Urothelium cell line (cell line): ENCODE measurements around the gene ATAD5.
A peak's percentile ranks its signal among the peaks of the same experiment; 100 is the strongest.
"Not testable (repeated sequence)": the region's sequence is repeated elsewhere in the genome, so short reads cannot be mapped to it uniquely, and the experiment has no call there.

Source experiments
- DNase-seq: peaks from one replicate; pipeline ENCODE4 v3.0.0; 2011; ENCODE audit warnings: low spot score, mixed read lengths
- FAIRE-seq: peaks from 2 replicates; lab custom pipeline; 2011; peaks lifted over from hg19 to GRCh38; lab: Jason Lieb, UNC

Gene ATAD5

GRCh38 chr17:30906101-30906911 lies 74.5 kb downstream of the ATAD5 start, which contains the start of gene TEFM:
TSS of gene TEFM (minus strand) at chr17:30906238. CDS start at chr17:30906198, 40 bp downstream.
- FAIRE-seq (peak; percentile 30), DNase-seq (peak; percentile 93)

DNA sequence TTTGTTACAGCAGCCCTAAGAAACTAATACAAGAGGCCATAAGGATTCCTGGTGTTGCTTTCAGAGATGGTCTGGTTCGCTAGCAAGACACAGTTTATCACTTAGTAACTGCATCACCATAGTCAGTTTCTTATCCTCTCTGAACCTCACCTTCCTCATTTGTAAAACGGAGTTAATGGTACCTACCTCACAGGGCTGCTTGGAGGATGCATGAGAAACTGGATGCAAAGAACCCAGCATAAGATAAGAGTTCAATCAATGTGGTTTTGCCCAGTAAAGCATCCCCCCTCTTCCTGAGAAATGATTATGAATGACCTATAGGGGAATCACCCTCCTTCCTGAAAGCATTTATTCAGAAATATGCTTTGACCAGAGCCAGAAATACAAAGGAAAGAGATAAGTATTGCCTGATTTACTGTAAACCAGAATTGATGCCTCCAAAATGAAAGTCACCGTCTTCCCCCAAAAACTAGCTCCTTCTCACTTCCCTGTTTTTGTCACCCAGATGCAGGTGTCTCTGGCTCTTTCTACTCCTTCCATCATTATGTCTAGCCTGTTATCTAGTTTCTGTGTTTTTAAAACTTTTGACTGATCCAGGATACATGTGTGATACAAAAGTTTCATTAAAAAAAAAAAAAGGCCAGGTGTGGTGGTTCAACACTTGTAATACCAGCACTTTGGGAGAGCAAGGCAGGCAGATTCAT lies 77.1 kb downstream of the ATAD5 start:
- FAIRE-seq: no peak
- DNase-seq: no peak

DNA sequence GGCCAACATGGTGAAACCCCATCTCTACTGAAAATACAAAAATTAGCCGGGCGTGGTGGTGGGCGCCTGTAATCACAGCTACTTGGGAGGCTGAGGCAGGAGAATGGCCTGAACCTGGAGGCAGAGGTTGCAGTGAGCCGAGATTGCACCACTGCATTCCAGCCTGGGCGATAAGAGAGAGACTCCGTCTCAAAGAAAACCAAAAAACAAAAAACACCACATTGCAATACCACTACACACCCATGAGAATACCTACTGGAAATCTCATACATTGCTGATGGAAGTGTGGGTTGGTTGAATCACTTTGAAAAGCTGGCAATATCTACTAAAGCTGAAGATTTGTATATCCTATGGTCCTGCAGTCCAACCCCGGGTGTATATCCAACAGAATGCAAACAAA lies 78.4 kb downstream of the ATAD5 start:
- DNase-seq, FAIRE-seq: not testable (repeated sequence)

GRCh38 chr17:30913955-30914354 lies 82.2 kb downstream of the ATAD5 start:
- FAIRE-seq: no peak
- DNase-seq: no peak

DNA sequence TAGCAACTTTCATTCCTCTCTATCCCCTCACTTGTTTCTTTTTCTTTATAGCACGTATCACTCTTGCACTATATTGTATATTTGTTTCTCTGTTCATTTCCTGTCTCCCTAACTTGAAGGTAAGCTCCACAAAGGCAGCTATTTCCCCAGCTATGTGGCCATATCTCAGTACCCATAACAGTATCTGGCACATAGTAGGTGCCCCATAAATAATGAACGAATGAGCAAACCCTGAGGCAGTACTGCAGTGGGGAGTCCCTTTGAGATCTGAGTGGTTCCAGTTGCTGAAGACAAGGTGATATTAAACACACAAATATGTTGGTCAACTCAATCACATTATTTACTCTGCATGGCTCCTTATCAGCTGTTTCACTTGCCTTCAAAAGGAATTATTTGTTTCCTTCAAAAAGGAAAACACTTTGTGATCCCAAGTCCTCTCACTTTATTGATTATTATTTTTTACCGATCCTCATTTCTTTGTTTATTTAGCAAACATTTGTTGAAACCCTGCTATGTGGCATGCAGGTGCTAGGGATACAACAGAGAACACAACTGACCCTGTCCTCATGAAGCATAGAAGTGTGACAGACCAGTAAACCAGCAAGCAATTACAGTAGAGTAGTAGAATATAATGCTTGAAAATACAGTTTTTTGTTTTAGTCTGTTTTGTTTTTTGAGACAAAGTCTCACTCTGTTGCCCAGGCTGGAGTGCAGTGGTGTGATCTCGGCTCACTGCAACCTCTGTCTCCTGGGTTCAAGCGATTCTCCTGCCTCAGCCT lies 84.3 kb downstream of the ATAD5 start:
- no peak for FAIRE-seq

DNA sequence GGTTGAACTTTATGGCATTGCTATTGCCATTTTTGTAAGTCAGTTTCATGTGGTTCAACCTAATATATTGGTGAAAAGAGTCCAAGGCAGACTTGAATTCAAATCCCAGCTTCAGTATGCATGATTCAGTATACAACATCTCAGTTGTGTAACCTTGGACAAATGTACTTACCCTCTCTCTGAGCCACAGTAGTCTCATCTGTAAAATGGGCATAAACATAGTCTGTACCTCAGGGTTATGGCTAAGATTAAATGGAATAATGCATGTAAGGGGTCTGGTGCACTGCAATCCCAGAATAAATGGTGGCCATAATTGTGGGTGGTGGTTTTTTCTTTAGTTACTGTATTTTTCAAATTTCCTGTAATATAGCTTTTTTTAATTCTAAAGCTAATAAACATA lies 85.3 kb downstream of the ATAD5 start:
- FAIRE-seq (peak; percentile 35), DNase-seq (no peak)

More for the DNA sequence above, 84.3 kb downstream of the ATAD5 start:
- DNase-seq: no peak

DNA sequence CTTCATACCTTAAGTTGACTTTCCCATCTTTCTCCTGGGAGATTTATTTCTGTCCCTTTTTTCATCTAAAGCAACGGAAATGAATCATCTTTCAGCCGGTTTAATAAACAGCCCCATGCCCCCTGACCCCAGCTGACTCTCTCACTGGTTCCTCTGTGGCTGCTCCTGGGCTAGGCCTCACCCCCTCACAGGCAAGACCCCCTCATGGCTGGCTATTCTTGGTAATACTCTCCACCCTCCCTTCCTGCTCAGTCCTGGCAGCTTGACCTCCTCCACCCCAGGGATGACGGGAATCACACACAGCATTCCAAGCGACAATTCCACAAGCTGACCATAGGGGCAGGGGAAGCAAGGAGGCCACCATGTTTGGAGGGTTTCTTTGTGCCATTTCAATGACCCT lies 88.5 kb downstream of the ATAD5 start:
- FAIRE-seq (no peak), DNase-seq (peak; percentile 21)

DNA sequence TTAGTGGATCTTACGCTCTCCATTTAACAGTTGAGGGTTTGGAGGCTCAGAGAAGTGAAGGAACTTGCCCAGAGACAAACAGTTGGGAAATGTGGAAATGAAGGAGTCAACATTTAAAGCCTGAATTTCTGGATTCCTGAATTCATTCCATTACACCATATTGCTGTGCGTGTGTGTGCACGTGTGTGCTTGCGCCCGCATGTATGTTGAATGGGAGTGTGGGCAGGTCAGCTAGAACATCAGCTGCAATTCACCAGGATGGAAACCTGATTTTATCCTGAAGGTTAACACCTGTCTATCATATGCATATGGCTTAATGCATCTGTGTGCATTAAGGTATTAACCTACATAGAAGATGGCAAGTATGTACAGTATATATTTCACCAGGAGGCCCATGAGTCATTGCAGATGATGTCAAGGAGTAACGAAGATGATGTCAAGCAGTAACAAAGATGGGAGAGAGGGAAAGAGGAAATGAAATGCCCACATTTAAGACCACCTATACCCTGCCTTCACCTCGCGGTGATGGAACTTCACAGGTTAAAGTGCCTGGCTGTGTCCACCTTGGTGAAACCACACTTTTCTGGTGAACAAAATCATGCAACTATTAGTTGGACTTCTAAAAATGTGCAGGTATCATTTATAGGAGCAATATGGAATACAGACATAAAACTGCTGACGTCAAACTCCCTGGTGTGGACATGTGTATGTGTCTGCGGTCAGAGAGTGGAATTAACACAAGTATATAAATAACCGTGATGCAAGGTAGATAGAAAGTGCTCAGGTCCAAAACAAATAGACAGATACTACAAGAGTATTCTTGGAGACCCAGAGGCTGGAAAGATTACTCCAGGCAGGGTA lies 89.1 kb downstream of the ATAD5 start:
- FAIRE-seq (peak; percentile 56), DNase-seq (no peak)

DNA sequence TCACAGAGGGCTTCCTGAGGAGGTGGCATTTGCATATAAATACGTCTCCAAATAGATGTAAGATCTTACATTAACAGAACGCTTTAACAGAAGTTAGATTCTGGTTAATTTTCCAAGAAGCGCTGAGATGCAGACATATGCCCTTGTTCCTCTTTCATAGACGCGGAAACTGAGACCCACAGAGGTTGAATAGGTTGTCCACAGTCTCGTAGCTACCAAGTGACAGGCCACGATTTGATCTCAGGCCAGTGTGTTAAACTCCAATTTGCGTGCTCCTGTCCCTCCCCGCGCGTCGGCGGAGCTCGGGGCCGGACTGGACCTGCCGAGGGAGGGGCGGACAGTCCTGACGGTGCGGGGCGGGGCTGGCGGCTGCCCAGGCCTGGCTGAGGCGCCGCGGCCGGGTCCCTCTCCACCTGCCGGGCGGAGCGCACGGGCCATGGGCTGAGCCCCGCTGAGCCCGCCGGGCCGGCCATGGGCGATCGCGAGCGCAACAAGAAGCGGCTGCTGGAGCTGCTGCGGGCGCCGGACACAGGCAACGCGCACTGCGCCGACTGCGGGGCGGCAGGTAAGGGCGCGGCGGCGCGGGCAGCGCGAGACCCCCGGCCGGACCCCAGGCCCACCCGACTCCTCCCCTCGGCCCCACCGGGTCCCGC lies 89.9 kb downstream of the ATAD5 start, which contains the start of gene ADAP2:
Gene ADAP2, plus strand, starts transcription at position 402 of the 653 bp plus-strand sequence. Its CDS starts 70 bp downstream, at position 472.
- FAIRE-seq (no peak), DNase-seq (peak; percentile 73)

GRCh38 chr17:30922235-30923030 lies 90.7 kb downstream of the ATAD5 start:
- no peak for DNase-seq
- FAIRE-seq: no peak

GRCh38 chr17:30924341-30924740 lies 92.6 kb downstream of the ATAD5 start:
- FAIRE-seq: no peak
- no peak for DNase-seq

- FAIRE-seq: no peak
- DNase-seq: no peak
Observed at GRCh38 chr17:30926516-30926915, 94.8 kb downstream of the ATAD5 start.

GRCh38 chr17:30927756-30928155 lies 96.0 kb downstream of the ATAD5 start:
- FAIRE-seq (no peak), DNase-seq (no peak)

GRCh38 chr17:30928584-30928983 lies 96.8 kb downstream of the ATAD5 start:
- FAIRE-seq (no peak), DNase-seq (no peak)

GRCh38 chr17:30929081-30929633 lies 97.4 kb downstream of the ATAD5 start:
- FAIRE-seq (no peak), DNase-seq (no peak)

DNA sequence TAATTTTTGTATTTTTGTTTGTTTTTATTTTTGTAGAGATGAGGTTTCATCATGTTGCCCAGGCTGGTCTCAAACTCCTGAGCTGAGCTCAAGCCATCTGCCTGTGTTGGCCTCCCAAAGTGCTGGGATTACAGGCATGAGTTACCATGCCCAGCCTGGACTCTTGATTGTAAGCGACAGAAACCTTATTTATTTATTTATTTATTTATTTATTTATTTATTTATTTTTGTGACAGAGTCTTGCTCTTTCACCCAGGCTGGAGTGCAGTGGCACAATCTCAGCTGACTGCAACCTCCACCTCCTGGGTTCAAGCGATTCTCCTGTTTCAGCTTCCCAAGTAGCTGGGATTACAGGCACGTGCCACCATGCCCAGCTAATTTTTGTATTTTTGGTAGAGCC lies 98.1 kb downstream of the ATAD5 start:
- not testable (repeated sequence) for DNase-seq, FAIRE-seq

DNA sequence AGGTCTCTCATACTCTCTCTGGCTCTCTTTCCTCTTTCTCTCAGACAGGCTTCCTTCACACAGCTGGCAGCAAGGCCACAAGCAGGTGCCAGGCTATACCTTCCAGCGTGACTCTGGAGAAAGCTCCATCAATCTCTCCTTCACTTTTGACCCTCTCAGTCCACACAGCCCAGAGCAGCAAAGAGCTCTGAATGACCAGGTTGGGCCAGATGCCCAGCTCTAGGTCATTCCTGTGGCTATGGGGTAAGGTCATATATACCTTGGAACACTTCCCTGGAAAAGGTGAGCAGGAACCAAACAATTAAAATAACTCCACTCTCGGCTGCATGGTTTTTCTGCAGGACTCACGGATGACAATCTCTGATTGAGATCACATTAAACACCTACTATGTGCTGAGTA lies 98.7 kb downstream of the ATAD5 start:
- FAIRE-seq (no peak), DNase-seq (no peak)

DNA sequence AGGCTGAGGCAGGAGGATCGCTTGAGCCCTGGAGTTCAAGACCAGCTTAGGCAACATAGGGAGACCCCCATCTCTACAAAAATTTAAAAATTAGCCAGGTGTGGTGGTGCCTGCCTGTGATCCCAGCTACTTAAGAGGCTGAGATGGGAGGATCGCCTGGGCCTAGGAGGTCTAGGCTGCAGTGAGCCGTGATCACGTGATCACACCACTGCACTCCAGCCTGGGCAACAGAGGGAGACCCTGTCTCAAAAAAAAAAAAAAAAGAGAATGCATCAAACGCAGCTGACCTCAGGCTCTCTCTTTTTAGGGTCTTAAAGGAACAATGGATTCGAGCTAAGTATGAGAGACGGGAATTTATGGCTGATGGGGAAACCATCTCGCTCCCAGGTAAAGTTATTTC lies 99.8 kb downstream of the ATAD5 start:
- not testable (repeated sequence) for FAIRE-seq

DNA sequence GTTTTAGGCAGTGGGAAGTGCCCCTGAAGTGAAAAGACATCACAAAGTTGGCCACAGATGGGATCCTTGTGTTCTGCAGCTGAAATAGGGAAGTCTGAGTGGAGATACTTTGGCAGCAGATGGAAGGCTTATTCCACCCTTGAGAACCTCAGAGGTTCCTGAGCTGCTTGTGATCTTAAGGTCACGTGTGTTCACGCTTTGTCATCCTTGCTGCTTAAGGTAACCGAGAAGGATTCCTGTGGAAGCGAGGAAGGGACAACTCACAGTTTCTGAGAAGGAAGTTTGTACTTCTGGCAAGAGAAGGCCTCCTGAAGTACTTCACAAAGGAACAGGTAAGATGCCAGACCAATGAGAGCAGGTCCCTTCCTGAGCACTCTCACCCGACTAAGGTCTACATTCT lies 102.2 kb downstream of the ATAD5 start:
- DNase-seq (no peak), FAIRE-seq (no peak)

More for the DNA sequence above, 99.8 kb downstream of the ATAD5 start:
- DNase-seq: not testable (repeated sequence)
